CD4-positive, CD25-positive, alpha-beta regulatory T cell (primary cell): ENCODE results near the gene NXN. TPM values are rescaled to one million over a fixed set of nuclear protein-coding genes. Genes with fewer than 3 reads are reported as not detected.
"Not testable (repeated sequence)": the region's sequence is repeated elsewhere in the genome, so short reads cannot be mapped to it uniquely, and the experiment has no call there.

Experiments
- ATAC-seq, 2 donors: fragments of 150-1000 bp; cut with Tn5 transposase; one replicate each; pipeline ENCODE4 v1.10.0; 2021; ENCODE audit warnings: low read depth in 2 of 2, moderate number of reproducible peaks in 2 of 2, moderate library complexity in 1 of 2
- DNase-seq, 3 donors: peaks; one replicate each; pipeline versions ENCODE4 v3.0.0 to v3.0.0-alpha.2; 2012 to 2022; ENCODE audit warnings: mixed read lengths in 1 of 3
- H3K27ac ChIP-seq: one replicate; pipeline ENCODE4 v1.7.0; 2013; ENCODE audit warnings: mild to moderate bottlenecking, low read length; ENCODE audit not compliant: insufficient read depth, poor library complexity, severe bottlenecking
- H3K27me3 ChIP-seq: one replicate; pipeline ENCODE4 v1.7.0; 2013; ENCODE audit warnings: low read length; ENCODE audit not compliant: control insufficient read depth, insufficient read depth
- H3K36me3 ChIP-seq: one replicate; pipeline ENCODE4 v1.7.0; 2013; ENCODE audit warnings: mild to moderate bottlenecking, low read length, moderate library complexity; ENCODE audit not compliant: control insufficient read depth, insufficient read depth
- H3K4me1 ChIP-seq: 2 replicates; pipeline ENCODE4 v1.7.0; 2013; ENCODE audit warnings: mild to moderate bottlenecking, low read length; ENCODE audit not compliant: insufficient read depth, control insufficient read depth, poor library complexity, severe bottlenecking
- H3K4me3 ChIP-seq: one replicate; pipeline ENCODE4 v1.7.0; 2013; ENCODE audit warnings: low read depth, mild to moderate bottlenecking, low read length, moderate library complexity
- H3K9me3 ChIP-seq, 2 experiments: 1 replicate in 1 of 2; 2 replicates in 1 of 2; pipeline ENCODE4 v1.7.0; 2013; ENCODE audit warnings: low read length in 2 of 2, mild to moderate bottlenecking in 1 of 2, moderate library complexity in 1 of 2; ENCODE audit not compliant: control insufficient read depth in 2 of 2
- H3K27ac Mint-ChIP-seq, 3 donors: one replicate each; pipeline ENCODE4 v1.8.0; 2020 to 2022; ENCODE audit warnings: mild to moderate bottlenecking in 3 of 3, mixed read lengths in 3 of 3, moderate library complexity in 2 of 3
- H3K27me3 Mint-ChIP-seq: one replicate; pipeline ENCODE4 v1.8.0; 2022; ENCODE audit warnings: mild to moderate bottlenecking, mixed read lengths
- H3K36me3 Mint-ChIP-seq: one replicate; pipeline ENCODE4 v1.8.0; 2020; ENCODE audit warnings: mixed read lengths
- H3K4me1 Mint-ChIP-seq, 4 donors: one replicate each; pipeline ENCODE4 v1.8.0; 2020 to 2022; ENCODE audit warnings: mixed read lengths in 4 of 4, mild to moderate bottlenecking in 1 of 4
- H3K4me3 Mint-ChIP-seq, 4 donors: one replicate each; pipeline ENCODE4 v1.8.0; 2020 to 2022; ENCODE audit warnings: mild to moderate bottlenecking in 4 of 4, mixed read lengths in 4 of 4, moderate library complexity in 3 of 4
- H3K9me3 Mint-ChIP-seq, 7 donors: one replicate each; pipeline ENCODE4 v1.8.0; 2020 to 2022; ENCODE audit warnings: mixed read lengths in 7 of 7, mild to moderate bottlenecking in 3 of 7, moderate library complexity in 2 of 7
- polyA plus RNA-seq, 4 donors: library from polyadenylated mRNA; unstranded; fragments of 300-500 nt; fragmentation: Illumina TruSeq; gene quantifications; one replicate each; pipeline ENCODE4 v1.2.3, GENCODE V29; 2021
- total RNA-seq: library from RNA; stranded (reverse); gene quantifications from one replicate; pipeline ENCODE4 v1.2.3, GENCODE V29; 2022

The NXN gene
- total and polyA plus RNA-seq, 5 donors from 2014 or later: 0.44 to 0.89 (median 0.65) TPM

DNA sequence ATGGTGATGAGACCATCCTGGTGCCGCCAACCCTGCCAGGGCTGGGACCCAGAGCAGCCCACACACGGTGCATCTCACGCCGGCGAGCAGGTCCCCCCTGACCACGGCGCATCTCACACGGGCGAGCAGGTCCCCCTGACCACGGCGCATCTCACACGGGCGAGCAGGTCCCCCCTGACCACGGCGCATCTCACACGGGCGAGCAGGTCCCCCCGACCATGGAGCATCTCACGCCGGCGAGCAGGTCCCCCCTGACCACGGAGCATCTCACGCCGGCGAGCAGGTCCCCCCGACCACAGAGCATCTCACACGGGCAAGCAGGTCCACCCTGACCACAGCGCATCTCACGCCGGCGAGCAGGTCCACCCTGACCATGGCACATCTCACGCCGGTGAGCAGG, 138.3 kb downstream of the NXN start:
- ATAC-seq (no peak), DNase-seq (no peak)
- Mint-ChIP-seq H3K4me3 (no peak overlapping the region), H3K27me3 (peaks cover 15% of the 10 kb centered on the region), H3K36me3 (no peaks in the 10 kb centered on the region), H3K27ac (no peak overlapping the region), H3K4me1 (peaks cover 0 to 2% (median 0%) of the 10 kb centered on the region in 4 donors), H3K9me3 (no peaks in the 10 kb centered on the region)
- Histone ChIP-seq H3K27me3 (peaks cover 3% of the 10 kb centered on the region), H3K4me1 (no peaks in the 10 kb centered on the region), H3K4me3 (no peak overlapping the region), H3K36me3 (no peaks in the 10 kb centered on the region), H3K27ac (no peak overlapping the region), H3K9me3 (no peaks in the 10 kb centered on the region)

DNA sequence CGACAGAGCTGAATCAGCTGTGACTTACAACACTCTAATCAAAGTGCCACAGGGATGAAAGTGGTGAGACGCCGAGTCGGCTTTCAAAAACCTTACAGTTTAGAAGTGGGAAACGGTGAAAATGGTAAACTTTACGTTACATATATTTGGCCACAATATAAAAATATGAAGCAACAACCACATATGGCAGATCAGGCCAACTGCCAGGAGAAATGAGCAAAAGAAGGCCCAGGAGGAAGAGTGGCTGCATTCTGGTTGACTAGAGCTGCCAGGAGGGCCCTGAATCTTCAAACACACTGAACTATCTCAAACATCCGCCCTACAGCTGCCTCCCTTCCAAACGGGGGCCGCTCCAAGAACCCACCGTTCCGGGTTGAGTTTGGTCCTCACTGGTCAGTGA, 141.1 kb downstream of the NXN start:
- no peaks in the 10 kb centered on the region for H3K36me3 ChIP-seq
- no peak overlapping the region for H3K4me3 Mint-ChIP-seq
- H3K27ac ChIP-seq: no peak overlapping the region
- no peaks in the 10 kb centered on the region for H3K36me3 Mint-ChIP-seq
- H3K9me3 ChIP-seq: no peaks in the 10 kb centered on the region
- no peak for DNase-seq
- ATAC-seq: no peak
- no peak overlapping the region for H3K4me3 ChIP-seq
- H3K9me3 Mint-ChIP-seq: no peaks in the 10 kb centered on the region
- no peaks in the 10 kb centered on the region for H3K27me3 ChIP-seq
- no peak overlapping the region for H3K27ac Mint-ChIP-seq
- H3K27me3 Mint-ChIP-seq: peaks cover 10% of the 10 kb centered on the region
- H3K4me1 Mint-ChIP-seq: no peaks in the 10 kb centered on the region
- H3K4me1 ChIP-seq: no peaks in the 10 kb centered on the region

- Histone ChIP-seq H3K4me3 (no peak overlapping the region), H3K27ac (no peak overlapping the region), H3K27me3 (no peaks in the 10 kb centered on the region), H3K9me3 (no peaks in the 10 kb centered on the region), H3K36me3 (no peaks in the 10 kb centered on the region), H3K4me1 (no peaks in the 10 kb centered on the region)
- no peaks in the 10 kb centered on the region for H3K27me3 Mint-ChIP-seq
- no peaks in the 10 kb centered on the region for H3K4me1 Mint-ChIP-seq
- ATAC-seq (no peak), DNase-seq (no peak)
- peaks cover 0 to 3% (median 0%) of the 10 kb centered on the region in 7 donors for H3K9me3 Mint-ChIP-seq
- no peak overlapping the region for H3K4me3 Mint-ChIP-seq
- H3K27ac Mint-ChIP-seq: no peak overlapping the region
- no peaks in the 10 kb centered on the region for H3K36me3 Mint-ChIP-seq
Measured at GRCh38 chr17:836151-836550, 143.4 kb downstream of the NXN start.

DNA sequence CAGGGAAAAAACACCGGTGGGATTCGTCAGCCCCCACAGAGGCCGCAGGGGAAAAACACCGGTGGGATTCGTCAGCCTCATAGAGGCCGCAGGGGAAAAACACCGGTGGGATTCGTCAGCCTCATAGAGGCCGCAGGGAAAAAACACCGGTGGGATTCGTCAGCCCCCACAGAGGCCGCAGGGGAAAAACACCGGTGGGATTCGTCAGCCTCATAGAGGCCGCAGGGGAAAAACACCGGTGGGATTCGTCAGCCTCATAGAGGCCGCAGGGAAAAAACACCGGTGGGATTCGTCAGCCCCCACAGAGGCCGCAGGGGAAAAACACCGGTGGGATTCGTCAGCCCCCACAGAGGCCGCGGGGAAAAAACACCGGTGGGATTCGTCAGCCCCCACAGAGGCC, 143.9 kb downstream of the NXN start:
- H3K27me3 Mint-ChIP-seq, H3K9me3 ChIP-seq, H3K27ac ChIP-seq, H3K27ac Mint-ChIP-seq, H3K4me1 ChIP-seq, H3K36me3 Mint-ChIP-seq, H3K4me3 ChIP-seq, H3K4me3 Mint-ChIP-seq, ATAC-seq, H3K9me3 Mint-ChIP-seq, H3K36me3 ChIP-seq, H3K27me3 ChIP-seq, H3K4me1 Mint-ChIP-seq, DNase-seq: not testable (repeated sequence)

- no peaks in the 10 kb centered on the region for H3K27me3 ChIP-seq
- Mint-ChIP-seq H3K9me3 (peaks cover 0 to 3% (median 0%) of the 10 kb centered on the region in 7 donors), H3K4me3 (no peak overlapping the region), H3K27me3 (no peaks in the 10 kb centered on the region), H3K4me1 (no peaks in the 10 kb centered on the region), H3K36me3 (no peaks in the 10 kb centered on the region), H3K27ac (no peak overlapping the region)
- no peak for DNase-seq
- no peaks in the 10 kb centered on the region for H3K36me3 ChIP-seq
- H3K27ac ChIP-seq: no peak overlapping the region
- H3K4me1 ChIP-seq: no peaks in the 10 kb centered on the region
- no peaks in the 10 kb centered on the region for H3K9me3 ChIP-seq
- no peak overlapping the region for H3K4me3 ChIP-seq
- no peak for ATAC-seq
Measured at GRCh38 chr17:835263-835662, 144.3 kb downstream of the NXN start.

DNA sequence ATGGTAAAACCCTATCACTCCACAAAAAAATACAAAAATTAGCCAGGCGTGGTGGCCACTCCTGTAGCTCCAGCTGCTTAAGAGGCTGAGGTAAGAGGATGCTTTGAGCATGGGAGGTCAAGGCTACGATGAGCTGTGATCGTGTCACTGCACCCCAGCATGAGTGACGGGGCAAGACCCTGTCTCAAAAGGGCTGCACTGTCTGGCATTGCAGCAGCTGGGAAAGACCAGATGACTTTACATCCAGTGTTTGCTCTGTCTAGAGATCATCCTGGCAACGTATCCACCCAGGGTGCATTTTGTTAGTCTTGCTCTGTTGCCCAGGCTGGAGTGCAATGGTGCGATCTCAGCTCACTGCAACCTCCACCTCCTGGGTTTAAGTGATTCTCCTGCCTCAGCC, 145.4 kb downstream of the NXN start:
- Mint-ChIP-seq H3K9me3 (peaks cover 0 to 8% (median 0%) of the 10 kb centered on the region in 7 donors), H3K4me3 (no peak overlapping the region), H3K27me3 (no peaks in the 10 kb centered on the region), H3K36me3 (no peaks in the 10 kb centered on the region), H3K4me1 (no peaks in the 10 kb centered on the region), H3K27ac (no peak overlapping the region)
- Histone ChIP-seq H3K4me3 (no peak overlapping the region), H3K4me1 (no peaks in the 10 kb centered on the region), H3K36me3 (no peaks in the 10 kb centered on the region), H3K27ac (no peak overlapping the region), H3K9me3 (no peaks in the 10 kb centered on the region), H3K27me3 (no peaks in the 10 kb centered on the region)
- DNase-seq (no peak), ATAC-seq (no peak)

GRCh38 chr17:830950-831349, 148.6 kb downstream of the NXN start:
- no peak overlapping the region for H3K4me3 ChIP-seq
- H3K36me3 Mint-ChIP-seq: no peaks in the 10 kb centered on the region
- H3K9me3 ChIP-seq: no peaks in the 10 kb centered on the region
- ATAC-seq (no peak), DNase-seq (no peak)
- no peaks in the 10 kb centered on the region for H3K36me3 ChIP-seq
- no peaks in the 10 kb centered on the region for H3K4me1 Mint-ChIP-seq
- H3K27me3 ChIP-seq: no peaks in the 10 kb centered on the region
- peaks cover 0 to 8% (median 0%) of the 10 kb centered on the region in 7 donors for H3K9me3 Mint-ChIP-seq
- H3K27ac Mint-ChIP-seq: no peak overlapping the region
- no peak overlapping the region for H3K4me3 Mint-ChIP-seq
- no peaks in the 10 kb centered on the region for H3K4me1 ChIP-seq
- H3K27me3 Mint-ChIP-seq: no peaks in the 10 kb centered on the region
- no peak overlapping the region for H3K27ac ChIP-seq

DNA sequence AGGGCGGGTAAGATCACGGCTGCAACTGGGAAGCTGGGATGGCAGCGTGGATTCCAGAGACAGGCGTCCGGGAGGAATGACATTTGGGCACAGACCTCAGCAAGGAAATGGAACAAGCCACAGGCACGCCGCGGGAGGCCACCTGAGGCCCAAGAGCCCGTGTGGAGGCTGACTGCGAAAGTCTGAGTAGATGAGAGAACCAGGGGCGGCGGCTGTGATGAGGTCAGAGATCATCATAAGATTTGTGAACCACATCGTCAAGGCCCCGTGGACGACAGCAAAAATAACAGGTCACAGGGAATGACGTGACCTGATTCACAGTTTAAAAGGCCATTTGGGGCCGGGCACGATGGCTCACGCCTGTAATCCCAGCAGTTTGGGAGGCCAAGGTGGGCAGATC, 149.2 kb downstream of the NXN start:
- Histone ChIP-seq H3K27ac (no peak overlapping the region), H3K9me3 (no peaks in the 10 kb centered on the region), H3K27me3 (no peaks in the 10 kb centered on the region), H3K4me3 (no peak overlapping the region), H3K4me1 (no peaks in the 10 kb centered on the region), H3K36me3 (no peaks in the 10 kb centered on the region)
- Mint-ChIP-seq H3K4me3 (no peak overlapping the region), H3K4me1 (no peaks in the 10 kb centered on the region), H3K27ac (no peak overlapping the region), H3K36me3 (no peaks in the 10 kb centered on the region), H3K27me3 (no peaks in the 10 kb centered on the region), H3K9me3 (peaks cover 0 to 8% (median 0%) of the 10 kb centered on the region in 7 donors)
- DNase-seq (no peak), ATAC-seq (no peak)
